ENCODE measurements around the gene TRIM47.

DNA sequence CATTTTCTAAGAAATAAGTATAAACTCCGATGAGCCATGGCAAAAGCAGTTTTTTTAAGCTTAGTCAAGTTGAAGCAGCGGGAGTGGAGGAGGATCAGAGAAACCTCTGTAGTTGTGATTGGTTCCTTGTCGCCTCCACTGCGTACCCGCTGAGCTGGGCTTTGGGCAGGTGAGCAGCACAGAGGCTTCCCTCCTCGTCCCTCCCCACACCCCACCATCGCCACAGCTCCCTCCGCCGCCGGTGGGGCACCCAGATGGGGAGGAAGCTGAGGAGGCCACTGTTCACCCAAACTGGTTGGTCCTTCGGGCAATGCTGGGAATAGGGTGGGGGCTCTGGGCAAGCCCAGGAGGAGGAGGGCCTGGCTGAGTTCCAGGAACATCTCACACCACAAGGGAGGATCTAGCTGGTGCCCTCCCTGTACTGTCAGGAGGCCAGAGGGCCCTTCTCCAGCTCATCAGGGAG, 31.5 kb upstream of the TRIM47 start:
- TF ChIP-seq POLR2A (IDR thresholded peaks at IDR 0.05) (no peak), CTCF (IDR thresholded peaks at IDR 0.05) (no peak)
